H9 (cell line): Measurements from ENCODE around the gene CDK15. TPM values are rescaled to one million over a fixed set of nuclear protein-coding genes. Genes with fewer than 3 reads are reported as not detected.

ENCODE experiments used
- DNase-seq: peaks from one replicate; pipeline ENCODE4 v3.0.0-alpha.2; 2017
- H2AFZ ChIP-seq: one replicate; pipeline ENCODE4 v1.6.1; 2013; ENCODE audit warnings: mild to moderate bottlenecking, low read length, control low read depth, moderate library complexity
- H2AK5ac ChIP-seq: 2 replicates; pipeline ENCODE4 v1.6.1; 2013; ENCODE audit warnings: low read length, control low read depth, mixed read lengths; ENCODE audit not compliant: insufficient read length
- H2BK120ac ChIP-seq: one replicate; pipeline ENCODE4 v1.6.1; 2013; ENCODE audit warnings: low read depth, mild to moderate bottlenecking, low read length, control low read depth, inconsistent platforms; ENCODE audit not compliant: poor library complexity, severe bottlenecking
- H2BK12ac ChIP-seq: 2 replicates; pipeline ENCODE4 v1.6.1; 2013; ENCODE audit warnings: low read length, control low read depth, mixed read lengths, low read depth; ENCODE audit not compliant: insufficient read length
- H2BK15ac ChIP-seq: 2 replicates; pipeline ENCODE4 v1.6.1; 2013; ENCODE audit warnings: low read depth, low read length, control low read depth
- H2BK20ac ChIP-seq: one replicate; pipeline ENCODE4 v1.6.1; 2013; ENCODE audit warnings: low read depth, mild to moderate bottlenecking, low read length, control low read depth, inconsistent platforms; ENCODE audit not compliant: poor library complexity, severe bottlenecking
- H2BK5ac ChIP-seq: 2 replicates; pipeline ENCODE4 v1.6.1; 2013; ENCODE audit warnings: low read length, control low read depth, mixed read lengths; ENCODE audit not compliant: insufficient read length
- H3K14ac ChIP-seq: 2 replicates; pipeline ENCODE4 v1.6.1; 2013; ENCODE audit warnings: low read length, control low read depth; ENCODE audit not compliant: insufficient read depth
- H3K18ac ChIP-seq: 2 replicates; pipeline ENCODE4 v1.6.1; 2013; ENCODE audit warnings: low read depth, mild to moderate bottlenecking, mixed read lengths, low read length, control low read depth; ENCODE audit not compliant: insufficient read length
- H3K23ac ChIP-seq: 2 replicates; pipeline ENCODE4 v1.6.1; 2013; ENCODE audit warnings: low read length, control low read depth, mixed read lengths, low read depth; ENCODE audit not compliant: insufficient read length
- H3K23me2 ChIP-seq: 2 replicates; pipeline ENCODE4 v1.6.1; 2013; ENCODE audit warnings: low read depth, mild to moderate bottlenecking, mixed read lengths, low read length, control low read depth; ENCODE audit not compliant: insufficient read length, poor library complexity, severe bottlenecking
- H3K27ac ChIP-seq: 2 replicates; pipeline ENCODE4 v1.5.1; 2013; ENCODE audit warnings: low read length, control low read depth, mixed read lengths, low read depth; ENCODE audit not compliant: insufficient read length
- H3K27me3 ChIP-seq: 2 replicates; pipeline ENCODE4 v1.6.1; 2013; ENCODE audit warnings: low read length, control low read depth, inconsistent platforms; ENCODE audit not compliant: insufficient read depth
- H3K4ac ChIP-seq: 2 replicates; pipeline ENCODE4 v1.6.1; 2013; ENCODE audit warnings: low read depth, mild to moderate bottlenecking, control low read depth, inconsistent platforms, low read length, moderate library complexity
- H3K4me1 ChIP-seq: 2 replicates; pipeline ENCODE4 v1.6.1; 2013; ENCODE audit warnings: low read length, control low read depth, inconsistent platforms; ENCODE audit not compliant: insufficient read depth
- H3K4me2 ChIP-seq: 2 replicates; pipeline ENCODE4 v1.6.1; 2013; ENCODE audit warnings: low read length, control low read depth, mixed read lengths; ENCODE audit not compliant: insufficient read length, insufficient read depth
- H3K56ac ChIP-seq: 2 replicates; pipeline ENCODE4 v1.6.1; 2013; ENCODE audit warnings: low read depth, mild to moderate bottlenecking, mixed read lengths, low read length, control low read depth; ENCODE audit not compliant: insufficient read length
- H3K79me1 ChIP-seq: 2 replicates; pipeline ENCODE4 v1.6.1; 2013; ENCODE audit warnings: low read depth, mild to moderate bottlenecking, moderate library complexity, low read length, control low read depth, inconsistent platforms; ENCODE audit not compliant: insufficient read depth, poor library complexity, severe bottlenecking
- H3K79me2 ChIP-seq: 2 replicates; pipeline ENCODE4 v1.6.1; 2013; ENCODE audit warnings: low read length, control low read depth, inconsistent platforms; ENCODE audit not compliant: insufficient read depth
- H3K9ac ChIP-seq: 2 replicates; pipeline ENCODE4 v1.6.1; 2013; ENCODE audit warnings: low read length, control low read depth, mixed read lengths; ENCODE audit not compliant: insufficient read length; ENCODE audit errors: extremely low read depth
- H3K9me3 ChIP-seq: one replicate; pipeline ENCODE4 v1.6.1; 2013; ENCODE audit warnings: low read depth, low read length, inconsistent platforms; ENCODE audit not compliant: control insufficient read depth
- H3T11ph ChIP-seq: one replicate; pipeline ENCODE4 v1.6.1; 2013; ENCODE audit warnings: mild to moderate bottlenecking, low read length, control low read depth, inconsistent platforms
- H4K20me1 ChIP-seq: one replicate; pipeline ENCODE4 v1.6.1; 2013; ENCODE audit not compliant: control insufficient read depth, insufficient read length, insufficient read depth
- H4K5ac ChIP-seq: 2 replicates; pipeline ENCODE4 v1.6.1; 2013; ENCODE audit warnings: low read depth, mild to moderate bottlenecking, mixed read lengths, low read length, control low read depth; ENCODE audit not compliant: insufficient read length
- H4K8ac ChIP-seq: replicated peaks from 2 replicates; pipeline ENCODE4 v1.6.1; 2013; ENCODE audit warnings: low read length, control low read depth, mixed read lengths, low read depth; ENCODE audit not compliant: insufficient read length
- H4K91ac ChIP-seq: 2 replicates; pipeline ENCODE4 v1.6.1; 2013; ENCODE audit warnings: low read depth, mild to moderate bottlenecking, moderate library complexity, mixed read lengths, low read length, control low read depth; ENCODE audit not compliant: insufficient read length
- H3K27ac Mint-ChIP-seq, 3 experiments: 2 replicates in 2 of 3; 3 replicates in 1 of 3; pipeline ENCODE4 v1.8.0; 2020 to 2021; ENCODE audit warnings: mixed read lengths in 3 of 3, mild to moderate bottlenecking in 1 of 3, moderate library complexity in 1 of 3
- H3K27me3 Mint-ChIP-seq: 2 replicates; pipeline ENCODE4 v1.8.0; 2021; ENCODE audit warnings: low read depth, mild to moderate bottlenecking, moderate library complexity, mixed read lengths
- H3K36me3 Mint-ChIP-seq, 3 experiments: 2 replicates in 2 of 3; 3 replicates in 1 of 3; pipeline ENCODE4 v1.8.0; 2020 to 2021; ENCODE audit warnings: low read depth in 3 of 3, mixed read lengths in 3 of 3; ENCODE audit not compliant: insufficient read depth in 1 of 3
- H3K4me1 Mint-ChIP-seq, 2 experiments: 2 replicates each; pipeline ENCODE4 v1.8.0; 2020; ENCODE audit warnings: mixed read lengths in 2 of 2
- H3K4me3 Mint-ChIP-seq, 2 experiments: 2 replicates in 1 of 2; 3 replicates in 1 of 2; pipeline ENCODE4 v1.8.0; 2020 to 2021; ENCODE audit warnings: mild to moderate bottlenecking in 2 of 2, mixed read lengths in 2 of 2, moderate library complexity in 1 of 2
- H3K9me3 Mint-ChIP-seq, 2 experiments: 2 replicates in 1 of 2; 3 replicates in 1 of 2; pipeline ENCODE4 v1.8.0; 2020; ENCODE audit warnings: mild to moderate bottlenecking in 2 of 2, mixed read lengths in 2 of 2, moderate library complexity in 1 of 2
- CTCF ChIP-seq: fragments of 200-600 bp; sonication (generic); conservative IDR thresholded peaks from 3 replicates; pipeline ENCODE4 v1.8.0; 2021; ENCODE audit warnings: antibody characterized with exemption, mild to moderate bottlenecking
- WGBS: extraction: QIAGEN DNeasy Blood & Tissue Kit; methylation state at CpG from one replicate; pipeline ENCODE4 v1.1.7; 2013; ENCODE audit warnings: missing lambda C conversion rate, low lambda C conversion rate, mixed read lengths; ENCODE audit not compliant: insufficient read length; ENCODE audit errors: extremely low coverage; 5-methylcytosine and 5-hydroxymethylcytosine counted together
- total RNA-seq: library from RNA; stranded (reverse); gene quantifications from 2 replicates; pipeline ENCODE4 v1.2.1, GENCODE V29; 2021

CDK15 gene
- total RNA-seq, 1 experiment from 2014 or later: not detected

DNA sequence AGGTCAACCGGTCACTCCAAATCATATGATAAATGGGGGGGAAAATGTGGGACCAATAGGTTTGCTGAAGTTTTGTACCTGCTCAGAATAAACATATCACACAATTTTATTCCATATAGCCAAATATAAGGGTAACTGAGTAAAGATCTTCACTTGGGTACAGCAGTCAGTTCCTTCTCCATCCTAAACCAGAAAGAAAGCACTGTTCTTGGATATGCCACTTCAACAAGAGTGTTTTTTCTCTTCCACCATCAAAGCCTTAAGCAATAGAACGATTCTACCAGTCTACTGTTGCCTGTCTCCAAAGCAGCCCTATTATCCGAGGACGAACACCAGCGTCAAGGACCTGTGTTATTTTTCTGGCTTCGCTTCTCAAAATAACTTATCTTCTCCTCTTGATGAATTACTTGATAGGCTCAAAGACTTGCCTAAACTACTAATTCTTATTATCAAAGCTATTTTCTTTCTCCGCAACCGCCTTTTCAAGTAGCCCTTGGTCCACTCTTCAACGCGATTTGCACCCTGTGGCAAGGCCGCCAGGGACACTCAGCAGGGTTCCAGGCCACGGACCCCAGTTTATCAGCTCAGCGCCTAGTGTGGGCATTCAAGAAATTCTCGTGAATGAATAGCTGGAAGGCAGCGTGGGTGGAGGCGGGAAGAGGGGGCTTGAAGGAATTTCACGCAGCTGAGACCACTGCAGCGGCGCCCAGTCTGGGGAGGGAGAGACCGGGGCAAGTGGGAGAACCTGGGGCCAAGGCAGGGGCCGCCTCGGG is 26.2 kb upstream of the CDK15 start:
- H3T11ph ChIP-seq: no peak overlapping the region
- peaks cover 15% of the 10 kb centered on the region for H3K23me2 ChIP-seq
- H3K27ac Mint-ChIP-seq: peak overlapping the region; percentile 72 to 97 (median 92); a peak in 6 of 7 replicates
- H2BK20ac ChIP-seq: no peak overlapping the region
- H2AK5ac ChIP-seq: no peak overlapping the region
- peaks cover 5% of the 10 kb centered on the region; the same call in 1 of the 2 replicates for H3K27me3 Mint-ChIP-seq
- H3K4me1 Mint-ChIP-seq: peaks cover 34% of the 10 kb centered on the region in 2 experiments
- no peaks in the 10 kb centered on the region for H3K36me3 Mint-ChIP-seq
- no peak overlapping the region for H2BK15ac ChIP-seq
- no peak overlapping the region for H4K91ac ChIP-seq
- no peak overlapping the region for H3K56ac ChIP-seq
- peaks cover 4% of the 10 kb centered on the region; the same call in 1 of the 2 replicates for H3K4me1 ChIP-seq
- H3K27ac ChIP-seq: peak overlapping the region; percentile 18
- no peak for TF ChIP-seq CTCF
- no peak overlapping the region for H2AFZ ChIP-seq
- H3K4ac ChIP-seq: no peak overlapping the region
- no CpG with 5 or more reads among the region's 22 CpGs for WGBS
- peak overlapping the region; percentile 78 for H3K9ac ChIP-seq
- peaks cover 12% of the 10 kb centered on the region; the same call in 1 of the 2 replicates for H3K79me2 ChIP-seq
- H3K14ac ChIP-seq: peak overlapping the region; percentile 86
- no peak overlapping the region for H2BK120ac ChIP-seq
- H4K8ac ChIP-seq: no peak overlapping the region
- peak overlapping the region; percentile 73 for H3K18ac ChIP-seq
- no peaks in the 10 kb centered on the region for H3K9me3 Mint-ChIP-seq
- H2BK5ac ChIP-seq: no peak overlapping the region
- H2BK12ac ChIP-seq: no peak overlapping the region
- H3K79me1 ChIP-seq: no peaks in the 10 kb centered on the region
- peak overlapping the region; percentile 85 to 93 for H3K4me3 Mint-ChIP-seq
- no peak overlapping the region for H4K5ac ChIP-seq
- H3K27me3 ChIP-seq: no peaks in the 10 kb centered on the region
- H3K9me3 ChIP-seq: no peaks in the 10 kb centered on the region
- H4K20me1 ChIP-seq: no peaks in the 10 kb centered on the region
- no peak for DNase-seq
- H3K23ac ChIP-seq: no peak overlapping the region
- peak overlapping the region; percentile 79 for H3K4me2 ChIP-seq
